Uterus (tissue), 4 donors: Measurements from ENCODE around the gene CCM2. TPM values are rescaled to one million over a fixed set of nuclear protein-coding genes. Genes with fewer than 3 reads are reported as not detected.

Experiments
- DNase-seq, 2 donors: peaks; one replicate each; pipeline ENCODE4 v3.0.0-alpha.2; 2019 to 2020
- H3K27ac ChIP-seq, 2 donors: fragments of 200-600 bp; sonication (generic); 1 replicate in 1 of 2; 2 replicates in 1 of 2; pipeline ENCODE4 v1.5.1; 2016 to 2018
- H3K27me3 ChIP-seq, 2 donors: fragments of 200-600 bp; sonication (generic); one replicate each; pipeline ENCODE4 v1.5.1; 2018 to 2019; ENCODE audit warnings: control low read depth in 1 of 2
- H3K36me3 ChIP-seq, 2 donors: fragments of 200-600 bp; sonication (generic); one replicate each; pipeline ENCODE4 v1.5.1; 2019; ENCODE audit warnings: control low read depth in 1 of 2
- H3K4me1 ChIP-seq, 2 donors: fragments of 200-600 bp; sonication (generic); one replicate each; pipeline ENCODE4 v1.5.1; 2018 to 2019; ENCODE audit warnings: control low read depth in 1 of 2
- H3K4me3 ChIP-seq, 2 donors: fragments of 200-600 bp; sonication (generic); 1 replicate in 1 of 2; 2 replicates in 1 of 2; pipeline ENCODE4 v1.5.1; 2018 to 2019; ENCODE audit warnings: mild to moderate bottlenecking in 1 of 2
- H3K9me3 ChIP-seq, 2 donors: fragments of 200-600 bp; sonication (generic); one replicate each; pipeline ENCODE4 v1.5.1; 2019; ENCODE audit warnings: control low read depth in 1 of 2
- CTCF ChIP-seq, 4 experiments: fragments of 200-600 bp in 2 of 4; fragments of 450-650 bp in 2 of 4; sonication (generic) in 2 of 4; IDR thresholded peaks; one replicate each; pipeline ENCODE4 v1.5.1; 2016 to 2019; ENCODE audit warnings: antibody characterized with exemption in 4 of 4, mild to moderate bottlenecking in 2 of 4, moderate library complexity in 1 of 4
- POLR2A ChIP-seq, 2 donors: fragments of 450-650 bp; IDR thresholded peaks; one replicate each; pipeline ENCODE4 v1.6.1; 2016; ENCODE audit warnings: antibody characterized with exemption in 2 of 2, mild to moderate bottlenecking in 1 of 2, moderate library complexity in 1 of 2
- intact Hi-C: fragments of 100-400 bp; cut with DNase I; formaldehyde crosslinking; loops from one replicate; pipeline ENCODE4 v1.15.1; 2023; ENCODE audit warnings: low total_unique reads
- total RNA-seq, 4 donors: library from RNA; depleted of rRNA in 3 of 4; stranded (reverse); fragments of >200 nt in 3 of 4; gene quantifications; one replicate each; pipeline versions ENCODE4 v1.1.0 to v1.2.4, GENCODE V29; 2014 to 2023
- donor health status: DM: yes; HTN: yes; CAD: no.

The CCM2 gene
- total RNA-seq, 4 donors from 2014 or later = 7.6 to 70.2 (median 33.6) TPM

GRCh38 chr7:45035893-45036292, 35.9 kb downstream of the CCM2 start:
- DNase-seq = no peak
- no peaks in the 10 kb centered on the region for H3K4me1 ChIP-seq
- H3K27me3 ChIP-seq = no peaks in the 10 kb centered on the region
- H3K4me3 ChIP-seq = no peak overlapping the region
- no peaks in the 10 kb centered on the region for H3K36me3 ChIP-seq
- TF ChIP-seq POLR2A (IDR thresholded peaks at IDR 0.05) = no peak
- no peak for TF ChIP-seq CTCF (IDR thresholded peaks at IDR 0.05)
- no peaks in the 10 kb centered on the region for H3K9me3 ChIP-seq
- no peak overlapping the region for H3K27ac ChIP-seq
- intact Hi-C loops = no loop called here

GRCh38 chr7:45036317-45036716, 36.3 kb downstream of the CCM2 start:
- intact Hi-C loops = no loop called here
- Histone ChIP-seq H3K27me3 (no peaks in the 10 kb centered on the region), H3K4me3 (no peak overlapping the region), H3K9me3 (no peaks in the 10 kb centered on the region), H3K36me3 (no peaks in the 10 kb centered on the region), H3K27ac (no peak overlapping the region), H3K4me1 (no peaks in the 10 kb centered on the region)
- TF ChIP-seq POLR2A (IDR thresholded peaks at IDR 0.05) (no peak), CTCF (IDR thresholded peaks at IDR 0.05) (no peak)
- DNase-seq = no peak

- Histone ChIP-seq H3K9me3 (no peaks in the 10 kb centered on the region), H3K27ac (no peak overlapping the region), H3K4me3 (no peak overlapping the region), H3K27me3 (no peaks in the 10 kb centered on the region), H3K4me1 (no peaks in the 10 kb centered on the region), H3K36me3 (no peaks in the 10 kb centered on the region)
- no peak for TF ChIP-seq CTCF (IDR thresholded peaks at IDR 0.05)
- TF ChIP-seq POLR2A (IDR thresholded peaks at IDR 0.05) = no peak
- DNase-seq = no peak
- intact Hi-C loops = no loop called here
These were observed 36.8 kb downstream of the CCM2 start for GRCh38 chr7:45036796-45037195.

GRCh38 chr7:45037876-45038275, 37.9 kb downstream of the CCM2 start:
- intact Hi-C loops = no loop called here
- DNase-seq = no peak
- TF ChIP-seq POLR2A (IDR thresholded peaks at IDR 0.05) = no peak
- TF ChIP-seq CTCF (IDR thresholded peaks at IDR 0.05) = no peak
- Histone ChIP-seq H3K27ac (no peak overlapping the region), H3K4me1 (no peaks in the 10 kb centered on the region), H3K9me3 (no peaks in the 10 kb centered on the region), H3K4me3 (no peak overlapping the region), H3K36me3 (no peaks in the 10 kb centered on the region), H3K27me3 (no peaks in the 10 kb centered on the region)

- no peak overlapping the region for H3K4me3 ChIP-seq
- H3K4me1 ChIP-seq = no peaks in the 10 kb centered on the region
- H3K27me3 ChIP-seq = no peaks in the 10 kb centered on the region
- DNase-seq = no peak
- no peak overlapping the region for H3K27ac ChIP-seq
- TF ChIP-seq CTCF (IDR thresholded peaks at IDR 0.05) (no peak), POLR2A (IDR thresholded peaks at IDR 0.05) (no peak)
- no peaks in the 10 kb centered on the region for H3K36me3 ChIP-seq
- no peaks in the 10 kb centered on the region for H3K9me3 ChIP-seq
- intact Hi-C loops = no loop called here
These were observed 39.1 kb downstream of the CCM2 start for GRCh38 chr7:45039106-45039505.
